HepG2 (cell line): ENCODE measurements around the gene MROH2A. TPM values are rescaled to one million over a fixed set of nuclear protein-coding genes. Genes with fewer than 3 reads are reported as not detected.

Source experiments
- ATF1 ChIP-seq: IDR thresholded peaks from 2 replicates; pipeline ENCODE4 v1.6.1; 2016; ENCODE audit warnings: mild to moderate bottlenecking, control low read depth
- ETV6 ChIP-seq: sonication (generic); formaldehyde crosslinking; conservative IDR thresholded peaks from 2 replicates; pipeline ENCODE4 v1.4.0; 2020; ENCODE audit warnings: missing genetic modification reagents
- MEIS1 ChIP-seq: sonication (generic); formaldehyde crosslinking; IDR thresholded peaks from 2 replicates; pipeline ENCODE4 v1.9.0; 2021; ENCODE audit warnings: mild to moderate bottlenecking, missing genetic modification reagents, moderate library complexity, borderline replicate concordance
- MEIS2 ChIP-seq: sonication (generic); formaldehyde crosslinking; IDR thresholded peaks from 2 replicates; pipeline ENCODE4 v1.9.0; 2021; ENCODE audit warnings: mild to moderate bottlenecking, missing genetic modification reagents
- MTERF4 ChIP-seq: sonication (generic); formaldehyde crosslinking; IDR thresholded peaks from 2 replicates; pipeline ENCODE4 v1.8.0; 2023; ENCODE audit warnings: mild to moderate bottlenecking, missing genetic modification reagents
- NRL ChIP-seq: sonication (generic); formaldehyde crosslinking; IDR thresholded peaks from 2 replicates; pipeline ENCODE4 v1.5.0; 2020; ENCODE audit warnings: missing genetic modification reagents, mild to moderate bottlenecking, moderate library complexity, borderline replicate concordance
- POGK ChIP-seq: sonication (generic); formaldehyde crosslinking; conservative IDR thresholded peaks from 2 replicates; pipeline ENCODE4 v1.8.0; 2022; ENCODE audit warnings: mild to moderate bottlenecking, moderate library complexity, missing genetic modification reagents
- RXRB ChIP-seq: IDR thresholded peaks from 2 replicates; pipeline ENCODE4 v1.6.1; 2016; ENCODE audit warnings: borderline replicate concordance, missing genetic modification reagents, missing compliant biosample characterization
- TERF1 ChIP-seq: sonication (generic); formaldehyde crosslinking; IDR thresholded peaks from 2 replicates; pipeline ENCODE4 v1.8.0; 2022; ENCODE audit warnings: mild to moderate bottlenecking, missing genetic modification reagents, moderate library complexity
- ZMYM2 ChIP-seq: sonication (generic); formaldehyde crosslinking; IDR thresholded peaks from 2 replicates; pipeline ENCODE4 v1.8.0; 2022; ENCODE audit warnings: mild to moderate bottlenecking, missing genetic modification reagents
- ZNF34 ChIP-seq: sonication (generic); formaldehyde crosslinking; IDR thresholded peaks from 2 replicates; pipeline ENCODE4 v1.4.0; 2020; ENCODE audit warnings: mild to moderate bottlenecking, missing genetic modification reagents, borderline replicate concordance
- ZNF510 ChIP-seq: sonication (generic); formaldehyde crosslinking; IDR thresholded peaks from 2 replicates; pipeline ENCODE4 v1.4.0; 2020; ENCODE audit warnings: low read depth, mild to moderate bottlenecking, missing genetic modification reagents
- polyA plus RNA-seq, 8 experiments: library from polyadenylated mRNA; depleted of rRNA in 3 of 8; stranded (reverse) in 7 of 8; unstranded in 1 of 8; fragments of >200 nt; fragmentation: Illumina TruSeq in 4 of 8; extraction: Trizol in 4 of 8; gene quantifications; 2 replicates each; pipeline versions ENCODE4 v1.2.1 to v1.2.3, GENCODE V29; 2011 to 2016; ENCODE audit warnings: low read depth in 4 of 8, missing spikeins in 1 of 8, mixed read lengths in 1 of 8; ENCODE audit not compliant: insufficient read depth in 1 of 8
- total RNA-seq, 5 experiments: library from RNA; depleted of rRNA; stranded (reverse); fragments of >200 nt; fragmentation: Illumina TruSeq; extraction: Trizol; gene quantifications; 2 replicates each; pipeline ENCODE4 v1.2.3, GENCODE V29; 2016; ENCODE audit warnings: low read depth in 1 of 5

Gene MROH2A
- total and polyA plus RNA-seq, 2 of the 13 experiments (the other 11 are each of a cell fraction or from before 2014, with no cell fraction given): 0.03 to 0.04 TPM

- TF ChIP-seq ZMYM2 (CRISPR knock-in tag) (no peak), ETV6 (no peak), POGK (CRISPR knock-in tag) (no peak), TERF1 (CRISPR knock-in tag) (no peak), MEIS1 (no peak), ZNF510 (CRISPR knock-in tag) (no peak), NRL (CRISPR knock-in tag) (no peak), MTERF4 (CRISPR knock-in tag) (no peak), ATF1 (no peak), RXRB (CRISPR knock-in tag) (no peak), MEIS2 (no peak), ZNF34 (CRISPR knock-in tag) (no peak)
Measured at GRCh38 chr2:233811732-233812131, 33.6 kb downstream of the MROH2A start (continued).
